ENCODE measurements around the gene HSPBP1.

DNA sequence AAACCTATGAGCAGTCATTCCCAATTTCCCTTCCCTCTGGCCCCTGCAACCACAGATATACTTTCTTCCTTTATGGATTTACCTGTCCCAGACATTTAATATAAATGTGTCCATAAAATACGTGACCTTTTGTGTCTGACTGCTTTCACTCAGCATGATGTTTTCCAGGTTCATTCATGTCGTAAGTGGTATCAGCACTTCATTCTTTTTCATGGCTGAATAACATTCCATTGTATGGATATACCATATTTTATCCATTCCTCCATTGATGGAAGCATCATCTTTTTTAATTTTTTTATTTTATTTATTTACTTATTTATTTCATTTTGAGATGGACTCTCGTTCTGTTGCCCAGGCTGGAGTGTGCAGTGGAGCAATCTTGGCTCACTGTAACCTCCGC, 13.1 kb downstream of the HSPBP1 start:
- TF ChIP-seq REST (IDR thresholded peaks at IDR 0.05; ENCODE audit: insufficient read depth in 1 of 2, low read depth in 2 of 2, low read length in 2 of 2) (no peak), POLR2AphosphoS5 (IDR thresholded peaks at IDR 0.05; ENCODE audit: low read depth, low read length) (no peak), SIN3A (IDR thresholded peaks at IDR 0.05; ENCODE audit: borderline replicate concordance, insufficient read depth, low read length) (no peak), TAF1 (IDR thresholded peaks at IDR 0.05; ENCODE audit: borderline replicate concordance, insufficient read depth, low read length) (no peak)
